Esophagus squamous epithelium (tissue), 4 donors: ENCODE results near the gene MCUB.

Experiments used
- CTCF ChIP-seq, 6 experiments: fragments of 450-650 bp in 4 of 6; fragments of 200-600 bp in 2 of 6; sonication (generic) in 2 of 6; IDR thresholded peaks; one replicate each; pipeline ENCODE4 v1.5.1; 2016 to 2019; ENCODE audit warnings: antibody characterized with exemption in 6 of 6, mild to moderate bottlenecking in 4 of 6, moderate library complexity in 4 of 6
- POLR2A ChIP-seq, 4 donors: fragments of 450-650 bp; IDR thresholded peaks; one replicate each; pipeline ENCODE4 v1.6.1; 2017; ENCODE audit warnings: antibody characterized with exemption in 4 of 4, mild to moderate bottlenecking in 4 of 4, moderate library complexity in 3 of 4

GRCh38 chr4:109719604-109720003 lies 159.6 kb downstream of the MCUB start:
- TF ChIP-seq CTCF (IDR thresholded peaks at IDR 0.05) (no peak), POLR2A (IDR thresholded peaks at IDR 0.05) (no peak)
